ENCODE data around the gene TFF2. TPM values are rescaled to one million over a fixed set of nuclear protein-coding genes. Genes with fewer than 3 reads are reported as not detected.

Gene TFF2
- total RNA-seq, 4 donors from 2014 or later: 0.68 TPM; not detected in 3

DNA sequence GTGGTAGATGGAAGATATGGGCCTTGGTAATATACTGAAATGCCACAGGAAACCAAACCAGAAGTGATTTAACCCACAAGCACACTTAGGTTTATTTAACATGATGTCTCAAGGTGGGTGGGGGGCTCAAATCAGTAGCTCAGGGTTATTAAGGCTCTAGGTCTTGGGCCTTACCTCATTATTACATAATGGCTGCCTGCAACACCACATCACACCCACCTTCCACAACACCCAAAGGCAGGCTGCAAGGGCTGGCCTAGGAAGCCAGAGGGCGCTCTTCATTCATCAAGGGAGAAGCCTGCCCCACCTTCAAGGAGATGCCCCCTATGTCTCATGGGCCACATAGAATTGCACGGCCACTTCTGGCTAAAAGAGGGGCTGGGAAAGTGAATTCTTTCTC, 9.5 kb upstream of the TFF2 start:
- intact Hi-C loops (cut with DNase I; ENCODE audit: low total_unique reads) (no loop called here), in situ Hi-C loops (cut with MboI; ENCODE audit: low pct_ligation_motif_present in 1 of 4, low pct_unique_long_range_greater_than_20kb in 1 of 4, low sequenced_read_pairs in 3 of 4) (no loop called here)
- H3K27me3 ChIP-seq: peaks cover 9% of the 10 kb centered on the region
- no peaks in the 10 kb centered on the region for H3K4me1 ChIP-seq
- DNase-seq: no peak
- TF ChIP-seq POLR2A (IDR thresholded peaks at IDR 0.05) (no peak), POLR2AphosphoS5 (IDR thresholded peaks at IDR 0.05) (no peak), EP300 (IDR thresholded peaks at IDR 0.05; ENCODE audit: low read depth) (no peak)
- TF ChIP-seq, protein P1, sequence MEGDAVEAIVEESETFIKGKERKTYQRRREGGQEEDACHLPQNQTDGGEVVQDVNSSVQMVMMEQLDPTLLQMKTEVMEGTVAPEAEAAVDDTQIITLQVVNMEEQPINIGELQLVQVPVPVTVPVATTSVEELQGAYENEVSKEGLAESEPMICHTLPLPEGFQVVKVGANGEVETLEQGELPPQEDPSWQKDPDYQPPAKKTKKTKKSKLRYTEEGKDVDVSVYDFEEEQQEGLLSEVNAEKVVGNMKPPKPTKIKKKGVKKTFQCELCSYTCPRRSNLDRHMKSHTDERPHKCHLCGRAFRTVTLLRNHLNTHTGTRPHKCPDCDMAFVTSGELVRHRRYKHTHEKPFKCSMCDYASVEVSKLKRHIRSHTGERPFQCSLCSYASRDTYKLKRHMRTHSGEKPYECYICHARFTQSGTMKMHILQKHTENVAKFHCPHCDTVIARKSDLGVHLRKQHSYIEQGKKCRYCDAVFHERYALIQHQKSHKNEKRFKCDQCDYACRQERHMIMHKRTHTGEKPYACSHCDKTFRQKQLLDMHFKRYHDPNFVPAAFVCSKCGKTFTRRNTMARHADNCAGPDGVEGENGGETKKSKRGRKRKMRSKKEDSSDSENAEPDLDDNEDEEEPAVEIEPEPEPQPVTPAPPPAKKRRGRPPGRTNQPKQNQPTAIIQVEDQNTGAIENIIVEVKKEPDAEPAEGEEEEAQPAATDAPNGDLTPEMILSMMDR (IDR thresholded peaks at IDR 0.05): no peak
- no peak overlapping the region for H3K27ac ChIP-seq
- no peak overlapping the region for H3K4me3 ChIP-seq
- H3K9me3 ChIP-seq: peaks cover 0 to 7% of the 10 kb centered on the region in 2 donors
- no peaks in the 10 kb centered on the region for H3K36me3 ChIP-seq
- WGBS, 2 donors (ENCODE audit: low coverage in 1 of 2): 71 to 85% methylated on average over 2 of the region's 2 CpGs

DNA sequence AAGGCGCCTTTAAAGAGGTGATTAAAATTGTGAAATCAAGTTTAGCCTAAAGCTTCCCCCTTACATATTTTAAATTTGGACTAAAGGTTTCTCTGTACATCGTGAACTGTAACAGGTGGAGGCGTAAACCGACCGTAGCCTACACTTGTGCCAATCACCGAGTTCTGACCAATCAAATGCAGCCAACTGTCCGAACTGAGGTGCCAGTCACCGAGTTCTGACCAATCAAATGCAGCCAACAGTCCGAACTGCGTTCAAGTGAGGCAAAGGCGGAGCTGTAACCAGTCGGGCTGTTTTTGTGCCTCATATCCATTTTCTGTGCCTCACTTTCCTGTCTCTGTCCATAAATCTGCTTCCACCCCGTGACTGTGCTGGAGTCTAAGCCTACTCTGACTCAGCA, 8.1 kb upstream of the TFF2 start:
- H3K36me3 ChIP-seq: no peaks in the 10 kb centered on the region
- in situ Hi-C loops (cut with MboI; ENCODE audit: low pct_ligation_motif_present in 1 of 4, low pct_unique_long_range_greater_than_20kb in 1 of 4, low sequenced_read_pairs in 3 of 4): no loop called here
- H3K4me3 ChIP-seq: no peak overlapping the region
- intact Hi-C loops (cut with DNase I; ENCODE audit: low total_unique reads): no loop called here
- H3K27ac ChIP-seq: no peak overlapping the region
- no peak for DNase-seq
- H3K4me1 ChIP-seq: no peaks in the 10 kb centered on the region
- TF ChIP-seq POLR2AphosphoS5 (IDR thresholded peaks at IDR 0.05) (no peak), EP300 (IDR thresholded peaks at IDR 0.05; ENCODE audit: low read depth) (no peak)
- peaks cover 0 to 12% of the 10 kb centered on the region in 2 donors for H3K9me3 ChIP-seq
- peaks cover under 1% of the 10 kb centered on the region for H3K27me3 ChIP-seq
- WGBS, 2 donors (ENCODE audit: low coverage in 1 of 2): 82 to 84% methylated on average over 6 to 13 of the region's 13 CpGs

DNA sequence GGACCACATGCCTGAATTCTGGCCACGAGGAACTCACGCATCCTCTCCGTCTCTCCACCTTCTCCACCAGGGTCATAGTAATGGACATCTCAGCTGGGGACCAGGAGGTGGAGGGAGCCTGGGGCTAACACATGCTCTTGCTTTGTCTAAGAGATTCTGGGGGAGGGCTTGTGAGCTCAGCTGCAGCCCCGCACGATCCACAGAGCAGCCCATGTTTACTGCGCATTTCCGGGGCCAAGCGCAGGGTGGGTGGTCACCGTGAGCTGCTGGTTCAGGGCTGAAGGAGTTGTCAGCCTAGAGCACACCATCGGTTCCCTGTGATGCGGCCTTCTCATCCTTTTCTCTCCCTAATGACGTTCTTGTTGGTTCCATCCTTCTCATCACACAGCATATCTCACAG, 7.5 kb upstream of the TFF2 start:
- 95 to 100% methylated on average over 3 to 12 of the region's 12 CpGs for WGBS, 2 donors (ENCODE audit: low coverage in 1 of 2)

DNA sequence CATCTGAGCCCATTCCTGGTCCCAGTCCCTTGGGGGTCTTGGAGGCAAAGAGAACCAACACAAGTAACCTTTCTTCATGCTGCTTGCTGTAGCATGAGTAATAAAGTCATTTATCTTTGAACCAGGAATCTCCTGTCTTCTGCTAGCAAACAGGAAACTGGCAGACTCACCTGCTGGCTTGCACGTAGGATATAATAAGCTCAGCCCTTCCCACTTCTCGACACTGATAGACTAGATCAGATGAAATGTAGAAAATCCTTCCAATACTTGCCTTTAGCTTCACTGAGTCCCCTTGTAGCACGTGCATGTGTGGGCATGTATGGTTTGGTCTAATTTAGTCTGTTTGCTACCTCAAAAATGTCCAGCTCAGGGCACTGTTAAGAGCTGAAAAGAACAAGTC, 6.5 kb upstream of the TFF2 start:
- Histone ChIP-seq H3K4me1 (no peaks in the 10 kb centered on the region), H3K4me3 (no peak overlapping the region), H3K36me3 (no peaks in the 10 kb centered on the region), H3K27me3 (no peaks in the 10 kb centered on the region), H3K9me3 (peaks cover 0 to 12% of the 10 kb centered on the region in 2 donors), H3K27ac (no peak overlapping the region)
- TF ChIP-seq POLR2AphosphoS5 (IDR thresholded peaks at IDR 0.05): no peak
- TF ChIP-seq EP300 (IDR thresholded peaks at IDR 0.05; ENCODE audit: low read depth): no peak
- TF ChIP-seq, protein P1 (IDR thresholded peaks at IDR 0.05): no peak
- no peak for TF ChIP-seq POLR2A (IDR thresholded peaks at IDR 0.05)
- DNase-seq: no peak
- intact Hi-C loops (cut with DNase I; ENCODE audit: low total_unique reads): no loop called here
- 34 to 58% methylated on average over 3 of the region's 3 CpGs for WGBS, 2 donors (ENCODE audit: low coverage in 1 of 2)
- in situ Hi-C loops (cut with MboI; ENCODE audit: low pct_ligation_motif_present in 1 of 4, low pct_unique_long_range_greater_than_20kb in 1 of 4, low sequenced_read_pairs in 3 of 4): no loop called here

More for the DNA sequence above, 7.5 kb upstream of the TFF2 start:
- no peaks in the 10 kb centered on the region for H3K36me3 ChIP-seq
- no peak for DNase-seq
- TF ChIP-seq EP300 (IDR thresholded peaks at IDR 0.05; ENCODE audit: low read depth) (no peak), POLR2A (IDR thresholded peaks at IDR 0.05) (no peak), POLR2AphosphoS5 (IDR thresholded peaks at IDR 0.05) (no peak)
- TF ChIP-seq, protein P1 (IDR thresholded peaks at IDR 0.05): no peak
- no peaks in the 10 kb centered on the region for H3K27me3 ChIP-seq
- intact Hi-C loops (cut with DNase I; ENCODE audit: low total_unique reads) (no loop called here), in situ Hi-C loops (cut with MboI; ENCODE audit: low pct_ligation_motif_present in 1 of 4, low pct_unique_long_range_greater_than_20kb in 1 of 4, low sequenced_read_pairs in 3 of 4) (no loop called here)
- H3K27ac ChIP-seq: no peak overlapping the region
- H3K4me3 ChIP-seq: no peak overlapping the region
- peaks cover 0 to 12% of the 10 kb centered on the region in 2 donors for H3K9me3 ChIP-seq
- H3K4me1 ChIP-seq: no peaks in the 10 kb centered on the region

DNA sequence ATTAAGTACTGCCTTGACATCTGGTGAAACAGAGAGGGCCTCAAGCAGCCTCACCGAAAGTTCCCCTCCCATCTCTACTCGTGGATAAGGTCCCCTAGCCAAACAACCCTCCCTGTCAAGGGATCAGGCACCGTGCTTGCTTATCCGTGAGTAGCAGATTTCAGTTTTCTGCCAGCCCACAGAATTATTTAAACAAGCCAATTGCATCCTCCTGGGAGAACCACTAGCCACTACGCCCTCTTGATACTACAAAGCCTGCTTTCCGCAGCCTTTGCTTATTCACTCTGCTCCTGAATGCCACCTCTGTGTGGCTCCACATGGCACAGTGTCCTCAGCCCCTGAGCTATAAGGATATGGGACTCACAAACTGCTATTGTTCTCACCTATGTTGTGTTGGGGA, 5.9 kb upstream of the TFF2 start:
- Histone ChIP-seq H3K27me3 (no peaks in the 10 kb centered on the region), H3K27ac (no peak overlapping the region), H3K36me3 (no peaks in the 10 kb centered on the region), H3K4me1 (no peaks in the 10 kb centered on the region), H3K9me3 (peaks cover 0 to 12% of the 10 kb centered on the region in 2 donors), H3K4me3 (no peak overlapping the region)
- in situ Hi-C loops (cut with MboI; ENCODE audit: low pct_ligation_motif_present in 1 of 4, low pct_unique_long_range_greater_than_20kb in 1 of 4, low sequenced_read_pairs in 3 of 4): no loop called here
- intact Hi-C loops (cut with DNase I; ENCODE audit: low total_unique reads): no loop called here
- DNase-seq: no peak
- WGBS, 2 donors (ENCODE audit: low coverage in 1 of 2): 57 to 72% methylated on average over 4 to 6 of the region's 6 CpGs
- TF ChIP-seq, protein P1 (IDR thresholded peaks at IDR 0.05): no peak
- TF ChIP-seq POLR2A (IDR thresholded peaks at IDR 0.05): no peak
- no peak for TF ChIP-seq EP300 (IDR thresholded peaks at IDR 0.05; ENCODE audit: low read depth)
- no peak for TF ChIP-seq POLR2AphosphoS5 (IDR thresholded peaks at IDR 0.05)

Data from transverse colon (tissue), 4 donors.